Cardiac fibroblast (primary cell): ENCODE data around the gene NES.

Experiments
- DNase-seq, 2 donors: peaks; one replicate each; pipeline versions ENCODE4 v3.0.0 to v3.0.0-alpha.2; 2010; ENCODE audit warnings: low read depth in 2 of 2
- H3K4me3 ChIP-seq, 2 donors: replicated peaks in 1 of 2; 1 replicate in 1 of 2; 2 replicates in 1 of 2; pipeline ENCODE4 v1.5.1; 2011; ENCODE audit warnings: low read depth in 2 of 2, low read length in 2 of 2, mild to moderate bottlenecking in 2 of 2, moderate library complexity in 1 of 2
- TF ChIP-seq, protein P1 (sequence below): IDR thresholded peaks from one replicate; pipeline ENCODE4 v1.5.1; 2011; ENCODE audit warnings: low read depth, mild to moderate bottlenecking, low read length, inconsistent platforms

The NES gene

DNA sequence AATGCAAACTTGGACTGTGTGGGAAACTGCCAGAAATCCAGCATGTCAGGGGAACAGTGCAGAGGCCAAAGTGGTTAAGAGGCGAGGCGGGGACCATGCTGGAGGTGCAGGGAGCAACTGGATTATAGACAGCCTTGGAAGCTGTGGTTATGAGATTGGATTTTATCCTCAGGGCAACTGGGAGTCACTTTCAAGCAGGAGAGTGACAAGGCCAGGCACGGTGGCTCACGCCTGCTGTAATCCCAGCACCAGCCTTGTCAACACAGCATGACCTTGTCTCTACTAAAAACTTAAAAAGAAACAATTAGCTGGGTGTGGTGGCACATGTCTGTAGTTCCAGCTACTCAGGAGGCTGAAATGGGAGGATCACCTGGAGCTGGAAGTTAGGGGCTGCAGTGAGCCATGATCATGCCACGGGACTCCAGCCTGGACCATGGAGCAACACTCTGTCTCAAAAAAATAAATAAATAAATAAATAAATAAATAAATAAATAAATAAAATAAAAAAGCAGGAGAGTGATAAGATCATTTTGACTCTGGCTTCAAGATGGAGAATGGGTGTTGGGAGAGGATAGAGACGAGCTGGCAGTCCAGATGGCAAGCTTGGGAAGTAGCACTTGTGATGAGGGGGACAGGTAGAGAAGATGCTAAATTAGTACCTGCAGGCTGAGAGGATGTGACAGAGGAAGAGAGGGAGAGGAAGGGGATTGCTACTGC lies 54.5 kb downstream of the NES start:
- TF ChIP-seq, protein P1, sequence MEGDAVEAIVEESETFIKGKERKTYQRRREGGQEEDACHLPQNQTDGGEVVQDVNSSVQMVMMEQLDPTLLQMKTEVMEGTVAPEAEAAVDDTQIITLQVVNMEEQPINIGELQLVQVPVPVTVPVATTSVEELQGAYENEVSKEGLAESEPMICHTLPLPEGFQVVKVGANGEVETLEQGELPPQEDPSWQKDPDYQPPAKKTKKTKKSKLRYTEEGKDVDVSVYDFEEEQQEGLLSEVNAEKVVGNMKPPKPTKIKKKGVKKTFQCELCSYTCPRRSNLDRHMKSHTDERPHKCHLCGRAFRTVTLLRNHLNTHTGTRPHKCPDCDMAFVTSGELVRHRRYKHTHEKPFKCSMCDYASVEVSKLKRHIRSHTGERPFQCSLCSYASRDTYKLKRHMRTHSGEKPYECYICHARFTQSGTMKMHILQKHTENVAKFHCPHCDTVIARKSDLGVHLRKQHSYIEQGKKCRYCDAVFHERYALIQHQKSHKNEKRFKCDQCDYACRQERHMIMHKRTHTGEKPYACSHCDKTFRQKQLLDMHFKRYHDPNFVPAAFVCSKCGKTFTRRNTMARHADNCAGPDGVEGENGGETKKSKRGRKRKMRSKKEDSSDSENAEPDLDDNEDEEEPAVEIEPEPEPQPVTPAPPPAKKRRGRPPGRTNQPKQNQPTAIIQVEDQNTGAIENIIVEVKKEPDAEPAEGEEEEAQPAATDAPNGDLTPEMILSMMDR, result no peak
- no peak overlapping the region for H3K4me3 ChIP-seq
- DNase-seq, result no peak

DNA sequence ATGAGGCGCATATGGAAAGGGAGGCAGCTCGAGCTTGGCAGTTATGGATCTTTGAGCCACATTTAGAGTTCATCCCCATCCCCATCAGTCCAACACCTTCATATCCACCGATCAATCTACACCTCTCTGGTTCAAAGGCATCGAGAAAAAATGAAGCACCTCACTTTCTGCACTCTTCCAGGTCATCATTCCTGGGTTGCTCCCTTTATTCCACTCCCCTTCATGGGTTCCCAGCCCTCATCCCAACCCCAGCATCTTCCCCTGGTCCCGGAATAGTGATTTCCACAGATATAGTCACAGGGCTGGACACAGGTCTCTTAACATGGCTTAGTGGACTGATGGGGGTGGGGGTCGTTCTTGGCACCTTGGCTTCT lies 57.6 kb downstream of the NES start:
- H3K4me3 ChIP-seq, result no peak overlapping the region
- DNase-seq, result no peak
- TF ChIP-seq, protein P1, result no peak

DNA sequence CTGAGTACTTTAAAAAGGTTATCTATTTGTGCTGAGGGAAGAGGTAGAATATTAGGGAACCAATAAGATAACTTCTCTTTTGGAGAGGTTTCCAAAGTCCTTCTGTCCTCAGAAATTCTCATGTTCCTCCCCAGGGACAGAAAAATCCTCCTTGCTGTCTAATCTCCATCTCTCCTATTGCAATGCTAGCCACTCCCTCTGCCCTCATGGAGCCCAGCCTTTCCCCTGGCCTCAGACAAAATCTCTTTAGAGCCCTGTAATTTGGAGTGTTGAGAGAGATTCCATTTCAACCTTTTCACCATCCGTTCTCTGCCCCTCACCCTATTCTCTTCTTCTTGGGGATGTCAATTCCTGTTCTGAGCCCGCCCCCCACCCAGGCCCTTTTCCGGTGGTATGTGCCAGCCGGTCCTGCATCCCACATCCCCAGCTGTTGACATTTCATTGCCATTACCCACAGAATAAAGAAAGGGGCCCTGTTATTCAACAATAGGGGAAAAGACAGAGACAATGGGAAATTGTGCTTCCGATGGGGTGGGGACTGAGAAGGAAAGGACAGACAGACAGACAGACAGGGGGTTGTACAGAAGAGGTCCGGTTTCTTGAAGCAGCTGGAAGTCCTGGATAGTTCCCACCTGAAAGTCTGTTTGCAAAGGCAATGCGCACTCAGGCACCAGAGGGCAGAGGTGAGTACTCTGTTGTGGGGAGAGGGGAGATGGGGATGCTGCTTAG lies 58.2 kb downstream of the NES start, which contains the start of gene HAPLN2:
TSS of gene HAPLN2 (plus strand) at position 563 of the 729 bp plus-strand sequence. CDS start 4,076 bp downstream, outside the sequence.
- no peak for DNase-seq
- TF ChIP-seq, protein P1, result peak; percentile 49
- H3K4me3 ChIP-seq, result no peak within 1 kb of the TSS
